Measurements from ENCODE around the gene DNM1L.

DNM1L gene

GRCh38 chr12:32757157-32757556, 78.1 kb downstream of the DNM1L start:
- DNase-seq = no peak

DNA sequence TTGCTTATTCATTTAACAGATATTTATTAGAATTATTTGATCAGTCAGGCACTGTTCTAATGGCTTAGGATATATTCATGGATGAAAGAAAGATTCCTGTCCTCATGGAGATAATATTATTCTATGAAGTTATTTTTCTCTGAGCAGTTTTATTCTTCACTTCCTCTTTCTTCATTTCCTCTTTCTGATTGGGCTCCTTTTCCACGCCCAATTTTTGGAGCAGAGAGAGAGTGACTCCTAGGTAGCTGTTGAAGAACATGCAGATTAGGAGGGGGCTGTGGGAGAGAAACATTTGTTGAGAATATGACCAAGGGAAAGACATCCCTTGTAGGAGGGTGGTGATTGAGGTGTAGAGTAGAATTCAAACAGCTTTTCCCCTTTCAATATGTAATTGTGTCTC, 82.6 kb downstream of the DNM1L start:
- DNase-seq = no peak

- DNase-seq = no peak
These were observed 86.8 kb downstream of the DNM1L start for GRCh38 chr12:32765906-32766305.

DNA sequence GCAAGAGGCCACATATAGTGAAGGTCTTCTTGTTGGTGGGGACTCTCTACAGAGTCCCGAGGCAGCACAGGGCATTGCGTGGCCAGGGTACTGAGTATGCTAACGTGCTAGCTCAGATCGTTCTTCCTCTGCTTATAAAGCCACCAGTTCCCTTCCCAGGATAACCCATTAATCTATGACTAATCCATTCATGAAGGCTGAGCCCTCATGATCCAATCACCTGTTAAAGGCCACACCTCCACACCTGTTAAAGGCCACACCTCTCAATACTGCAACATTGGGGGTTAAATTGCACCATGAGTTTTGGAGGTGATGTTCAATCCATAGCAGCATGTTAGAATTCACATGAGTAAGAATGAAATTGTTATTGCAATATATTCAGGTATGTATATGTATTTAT, 89.4 kb downstream of the DNM1L start:
- DNase-seq = no peak

DNA sequence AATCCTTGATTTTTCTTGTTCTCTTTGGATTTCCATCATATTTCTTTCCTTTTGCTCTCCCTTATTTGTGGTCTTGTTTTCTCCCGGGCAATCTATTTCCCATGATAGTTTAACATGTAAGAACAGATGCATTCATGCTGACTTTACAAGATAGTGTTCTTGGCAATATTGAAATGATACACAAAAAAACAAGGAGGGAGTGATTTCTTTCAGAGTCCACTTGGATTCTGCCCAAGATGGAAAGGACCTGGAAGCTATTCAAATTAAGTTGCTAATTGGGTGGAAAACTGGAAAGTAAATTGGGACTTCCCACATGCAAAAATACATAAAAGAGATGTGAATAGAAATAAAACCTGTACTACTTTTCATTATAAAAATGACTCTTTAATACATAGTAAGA, 91.0 kb downstream of the DNM1L start:
- no peak for DNase-seq

- DNase-seq = no peak
These were observed 94.6 kb downstream of the DNM1L start for GRCh38 chr12:32773691-32774090.

DNA sequence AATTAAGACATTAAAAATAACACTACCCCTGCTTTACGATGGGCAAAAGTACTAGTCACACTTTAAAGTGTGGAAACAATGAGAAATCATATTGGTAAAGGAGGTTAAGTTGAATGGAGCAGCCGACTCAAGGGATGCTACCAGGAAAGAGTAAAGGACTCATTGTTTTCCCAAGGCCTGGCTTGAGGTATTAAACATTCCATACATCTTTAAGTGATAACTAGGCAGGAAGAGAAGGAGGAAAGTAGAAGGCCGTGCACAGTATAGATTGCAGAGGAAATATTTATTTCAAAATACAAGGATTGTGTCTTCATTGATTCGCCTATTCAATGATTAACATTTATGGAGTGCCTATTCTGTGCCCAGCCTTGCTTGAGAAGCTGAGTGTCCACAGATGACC, 97.2 kb downstream of the DNM1L start:
- no peak for DNase-seq

DNA sequence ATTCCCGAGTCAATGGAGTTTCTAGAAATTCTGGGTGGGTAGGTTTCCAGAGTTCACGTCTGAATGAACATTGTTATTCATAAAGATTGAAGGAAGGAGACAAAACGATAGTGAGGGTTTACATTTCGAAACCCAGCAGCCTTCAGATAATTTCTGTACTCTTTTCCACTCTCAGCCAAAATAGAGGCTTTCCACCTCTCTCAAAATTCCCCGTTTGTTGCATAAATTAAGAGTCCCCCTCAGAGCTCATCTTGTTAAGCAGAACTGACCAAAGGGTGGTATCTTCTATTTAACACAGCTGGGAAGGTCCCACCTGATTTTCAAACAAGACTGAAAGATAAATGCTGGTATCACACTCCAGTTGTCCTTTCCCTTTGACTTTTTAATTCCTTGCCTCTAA, 98.1 kb downstream of the DNM1L start:
- no peak for DNase-seq

DNA sequence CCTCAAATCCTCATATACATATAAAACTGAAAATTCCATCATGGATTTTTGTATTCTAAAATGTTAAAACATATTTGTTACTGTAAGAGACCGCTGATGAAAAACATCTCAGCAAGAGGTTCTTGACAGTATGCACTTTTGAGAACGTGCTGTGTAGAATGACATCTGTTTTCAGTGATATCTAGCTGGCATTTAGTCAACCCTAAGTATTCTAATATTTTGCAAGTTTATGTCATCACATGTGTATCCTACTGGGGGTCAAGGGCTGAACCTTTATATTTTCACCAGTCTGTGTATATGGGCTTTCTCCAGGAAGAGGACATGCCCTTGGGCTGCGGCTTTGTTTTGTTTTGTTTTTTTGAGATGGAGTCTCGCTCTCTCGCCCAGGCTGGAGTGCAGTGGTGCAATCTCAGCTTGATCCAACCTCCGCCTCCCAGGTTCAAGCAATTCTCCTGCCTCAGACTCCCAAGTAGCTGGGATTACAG, 98.6 kb downstream of the DNM1L start:
- no peak for DNase-seq

DNA sequence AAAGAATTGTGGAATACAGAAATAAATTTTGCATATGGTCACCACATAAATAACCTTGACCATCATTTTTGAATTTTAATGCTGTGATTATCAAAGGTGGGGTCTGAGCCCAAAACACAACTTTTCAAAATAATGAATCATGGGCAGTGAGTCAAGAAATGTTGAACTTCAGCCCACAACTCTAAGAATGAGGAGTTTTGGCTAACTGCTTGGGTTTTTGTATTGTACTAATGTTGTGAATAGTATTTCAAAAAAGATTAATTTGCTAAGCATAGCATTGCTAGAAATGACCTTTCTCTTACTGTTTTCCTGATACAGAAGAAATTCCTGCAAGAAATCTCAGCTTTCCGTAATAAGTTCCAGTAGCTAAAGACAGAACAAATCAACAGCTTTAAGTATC, 101.0 kb downstream of the DNM1L start:
- no peak for DNase-seq

DNA sequence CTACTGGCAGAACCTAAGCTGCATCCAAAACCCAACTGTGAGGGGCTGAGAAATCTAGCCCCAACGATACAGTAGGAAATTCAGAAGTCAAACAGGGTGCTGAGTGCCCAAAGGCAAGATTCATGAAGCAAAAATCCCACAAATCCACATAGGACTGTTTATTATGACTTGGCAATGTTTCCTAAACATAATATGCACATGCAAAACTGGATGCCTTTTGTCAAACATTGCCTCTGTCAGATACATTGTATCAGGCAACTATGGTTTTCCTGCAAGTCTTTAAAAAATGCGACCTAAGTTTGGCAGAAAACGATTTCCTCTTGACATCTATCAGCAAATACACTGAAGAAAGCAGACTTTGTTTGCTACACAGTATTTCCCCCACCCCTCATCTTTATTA, 103.9 kb downstream of the DNM1L start:
- DNase-seq = no peak

DNA sequence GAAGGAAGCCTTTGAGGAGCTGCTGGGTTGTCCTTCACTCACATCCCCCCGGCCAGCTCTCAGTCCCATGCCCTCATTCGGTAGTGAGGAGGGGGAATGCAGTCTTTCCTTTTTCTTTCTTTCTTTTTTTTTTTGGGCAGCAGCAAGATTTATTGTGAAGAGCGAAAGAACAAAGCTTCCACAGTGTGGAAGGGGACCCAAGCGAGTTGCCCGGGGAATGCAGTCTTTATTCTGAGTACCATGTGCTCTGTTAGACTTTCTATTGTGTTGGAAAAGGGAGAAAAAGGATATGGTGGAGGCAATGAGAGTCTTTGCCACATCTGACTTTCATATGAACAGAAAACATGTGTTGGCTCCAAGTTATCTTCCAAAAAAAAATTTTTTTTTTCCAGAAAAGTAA, 106.5 kb downstream of the DNM1L start:
- no peak for DNase-seq

- no peak for DNase-seq
These were observed 109.3 kb downstream of the DNM1L start for GRCh38 chr12:32788405-32788804.

DNA sequence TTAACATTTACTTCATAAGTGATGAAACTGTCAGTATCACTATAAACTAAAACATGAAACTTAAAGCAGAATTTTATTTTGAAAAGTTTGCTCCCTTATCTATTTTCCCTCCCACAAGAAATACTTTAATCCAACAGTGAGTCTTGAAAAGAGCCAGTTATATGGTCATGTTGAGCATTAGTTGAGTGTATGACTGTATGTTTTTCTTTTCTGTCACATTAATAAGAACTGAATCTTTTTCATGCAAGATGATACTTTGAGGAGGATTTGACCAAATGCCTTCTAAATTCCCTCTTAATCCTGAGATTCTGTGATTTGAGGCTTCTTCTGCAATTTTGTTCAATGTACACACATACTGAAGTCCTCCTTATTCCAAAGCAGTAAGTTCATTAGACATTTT, 110.3 kb downstream of the DNM1L start:
- DNase-seq = no peak

GRCh38 chr12:32789916-32790315, 110.8 kb downstream of the DNM1L start:
- no peak for DNase-seq

DNA sequence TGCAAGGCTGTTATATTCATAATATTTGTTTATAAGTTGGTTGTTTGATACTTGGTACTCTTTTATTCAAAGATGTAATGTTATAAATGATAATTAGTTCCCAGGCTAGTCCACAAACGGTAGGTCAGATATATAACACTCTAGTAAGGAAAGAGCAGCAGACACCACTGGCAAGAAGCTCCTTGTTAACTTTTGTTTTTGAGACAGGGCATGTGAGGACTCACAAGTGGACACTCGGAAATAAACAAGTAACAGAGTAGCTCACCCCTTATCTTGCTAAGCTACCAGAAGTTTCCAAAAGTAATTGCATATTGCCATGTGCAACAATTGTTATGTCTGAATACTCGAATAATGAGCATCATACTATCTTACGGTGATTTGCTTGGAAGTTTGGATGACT, 115.2 kb downstream of the DNM1L start:
- DNase-seq = no peak

All from activated CD4-positive, alpha-beta T cell treated with anti-CD3 and anti-CD28 coated beads for 1 hour (primary cell).